GM12873 (cell line): ENCODE measurements around the gene KIF5C.

Experiments used
- CTCF ChIP-seq: IDR thresholded peaks from 2 replicates; pipeline ENCODE4 v1.5.1; 2012; ENCODE audit warnings: low read depth, mild to moderate bottlenecking, moderate library complexity, low read length, control low read depth; ENCODE audit not compliant: insufficient read depth; ENCODE audit errors: missing control alignments

The KIF5C gene

GRCh38 chr2:148952621-148953020 is 77.6 kb downstream of the KIF5C start:
- no peak for TF ChIP-seq CTCF

- TF ChIP-seq CTCF, result no peak
Measured at GRCh38 chr2:148953426-148953825, 78.4 kb downstream of the KIF5C start.

GRCh38 chr2:148954536-148954935 is 79.5 kb downstream of the KIF5C start:
- no peak for TF ChIP-seq CTCF

- TF ChIP-seq CTCF, result no peak
Measured at GRCh38 chr2:148955798-148956197, 80.8 kb downstream of the KIF5C start.

- no peak for TF ChIP-seq CTCF
Measured at GRCh38 chr2:148957023-148957422, 82.0 kb downstream of the KIF5C start.

- no peak for TF ChIP-seq CTCF
Measured at GRCh38 chr2:148959745-148960144, 84.7 kb downstream of the KIF5C start.

- no peak for TF ChIP-seq CTCF
Measured at GRCh38 chr2:148960483-148960882, 85.5 kb downstream of the KIF5C start.
